Upper lobe of left lung (tissue), 4 donors: ENCODE measurements around the gene OR2T8.

Source experiments
- EP300 ChIP-seq, 4 donors: sonication (generic); formaldehyde crosslinking; IDR thresholded peaks; one replicate each; pipeline ENCODE4 v1.5.1; 2017; ENCODE audit warnings: antibody characterized with exemption in 4 of 4, control low read depth in 2 of 4
- POLR2A ChIP-seq, 4 donors: fragments of 450-650 bp; IDR thresholded peaks; one replicate each; pipeline ENCODE4 v1.5.1; 2016 to 2017; ENCODE audit warnings: antibody characterized with exemption in 4 of 4, mild to moderate bottlenecking in 2 of 4
- TF ChIP-seq, protein P1 (sequence below), 6 experiments: fragments of 450-650 bp in 4 of 6; fragments of 200-600 bp in 2 of 6; sonication (generic) in 2 of 6; IDR thresholded peaks; one replicate each; pipeline ENCODE4 v1.5.1; 2016 to 2019; ENCODE audit warnings: antibody characterized with exemption in 6 of 6

DNA sequence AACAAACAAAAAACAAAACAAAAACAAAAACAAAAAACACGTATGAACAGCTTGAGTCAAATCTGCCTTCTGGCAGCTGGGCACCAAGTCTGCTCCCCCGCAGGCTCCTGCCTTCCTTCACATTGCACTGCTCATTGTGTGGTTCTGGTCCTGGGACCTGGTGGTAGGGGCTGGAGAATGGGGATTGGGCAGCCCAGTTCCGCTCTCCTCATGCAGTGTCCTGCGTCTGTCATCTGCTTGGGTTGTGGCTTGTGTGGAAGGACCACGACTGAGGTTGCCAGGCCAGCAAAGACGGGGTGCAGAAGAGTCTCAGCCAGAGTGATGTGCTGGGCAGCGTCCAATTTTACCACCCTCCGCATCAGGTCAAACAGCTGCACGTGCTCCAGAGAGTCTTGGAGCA, 15.7 kb downstream of the OR2T8 start:
- TF ChIP-seq, protein P1, sequence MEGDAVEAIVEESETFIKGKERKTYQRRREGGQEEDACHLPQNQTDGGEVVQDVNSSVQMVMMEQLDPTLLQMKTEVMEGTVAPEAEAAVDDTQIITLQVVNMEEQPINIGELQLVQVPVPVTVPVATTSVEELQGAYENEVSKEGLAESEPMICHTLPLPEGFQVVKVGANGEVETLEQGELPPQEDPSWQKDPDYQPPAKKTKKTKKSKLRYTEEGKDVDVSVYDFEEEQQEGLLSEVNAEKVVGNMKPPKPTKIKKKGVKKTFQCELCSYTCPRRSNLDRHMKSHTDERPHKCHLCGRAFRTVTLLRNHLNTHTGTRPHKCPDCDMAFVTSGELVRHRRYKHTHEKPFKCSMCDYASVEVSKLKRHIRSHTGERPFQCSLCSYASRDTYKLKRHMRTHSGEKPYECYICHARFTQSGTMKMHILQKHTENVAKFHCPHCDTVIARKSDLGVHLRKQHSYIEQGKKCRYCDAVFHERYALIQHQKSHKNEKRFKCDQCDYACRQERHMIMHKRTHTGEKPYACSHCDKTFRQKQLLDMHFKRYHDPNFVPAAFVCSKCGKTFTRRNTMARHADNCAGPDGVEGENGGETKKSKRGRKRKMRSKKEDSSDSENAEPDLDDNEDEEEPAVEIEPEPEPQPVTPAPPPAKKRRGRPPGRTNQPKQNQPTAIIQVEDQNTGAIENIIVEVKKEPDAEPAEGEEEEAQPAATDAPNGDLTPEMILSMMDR (IDR thresholded peaks at IDR 0.05): no peak
- no peak for TF ChIP-seq POLR2A (IDR thresholded peaks at IDR 0.05)
- TF ChIP-seq EP300 (IDR thresholded peaks at IDR 0.05): no peak
